Measurements from ENCODE around the gene TACC2.

- TF ChIP-seq EZH2 (IDR thresholded peaks at IDR 0.05; ENCODE audit: borderline replicate concordance, low read length) = no peak
- TF ChIP-seq CTCF (IDR thresholded peaks at IDR 0.05; ENCODE audit: low read length) = no peak
These were observed 174.4 kb downstream of the TACC2 start for GRCh38 chr10:122163174-122164022.
